ENCODE data around the gene CIAO3. TPM values are rescaled to one million over a fixed set of nuclear protein-coding genes. Genes with fewer than 3 reads are reported as not detected.

CIAO3 gene
- total RNA-seq, 6 donors from 2014 or later: 27.8 to 96.4 (median 33.1) TPM

DNA sequence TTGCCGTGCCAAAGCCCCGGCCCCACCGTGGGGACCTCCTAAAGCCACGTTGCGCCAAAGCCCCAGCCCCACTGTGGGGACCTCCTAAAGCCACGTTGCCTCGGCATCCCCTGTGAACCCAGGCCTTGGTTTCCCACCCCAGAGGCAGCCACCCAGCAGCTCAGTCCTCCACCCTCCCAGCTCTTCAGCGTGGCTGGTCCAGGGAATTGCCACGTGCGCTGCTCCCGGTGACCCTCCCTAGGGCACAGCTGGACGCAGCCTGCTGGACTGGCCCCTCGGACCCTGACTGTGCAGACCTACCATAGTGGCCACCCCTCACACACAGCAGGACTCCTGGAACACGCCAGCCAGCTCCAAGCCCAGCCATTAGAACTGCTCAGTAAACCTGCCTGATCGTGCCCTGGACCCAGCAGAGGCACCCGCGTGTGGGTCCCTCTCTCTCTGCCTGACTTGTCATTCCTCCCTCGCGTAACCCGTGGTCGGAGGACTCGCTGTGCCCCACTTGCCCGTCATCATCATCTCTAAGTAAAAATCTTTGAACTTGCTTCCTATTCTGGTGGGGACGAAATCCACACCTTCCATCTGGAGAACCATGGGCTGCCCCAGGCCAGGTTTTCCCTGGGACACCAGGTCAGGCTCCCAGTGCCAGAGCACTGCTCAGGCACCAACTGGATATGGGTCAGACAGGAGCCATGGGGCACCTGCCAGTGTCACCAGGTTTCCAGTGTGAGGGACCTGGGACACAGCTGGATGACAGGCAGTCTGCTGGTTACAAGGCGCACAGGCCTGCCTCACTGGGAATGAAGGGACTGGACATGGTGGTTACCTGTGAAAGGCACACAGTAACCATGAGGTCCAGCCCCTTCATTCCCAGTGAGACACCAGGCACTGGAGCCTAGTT lies 5.6 kb downstream of the CIAO3 start:
- Histone ChIP-seq H3K9me3 (no peaks in the 10 kb centered on the region), H3K4me3 (no peak overlapping the region), H3K36me3 (peaks cover 2 to 78% (median 45%) of the 10 kb centered on the region in 4 donors), H3K27me3 (no peaks in the 10 kb centered on the region), H3K4me1 (peaks cover 6 to 8% (median 8%) of the 10 kb centered on the region in 4 donors), H3K27ac (no peak overlapping the region)
- ATAC-seq (ENCODE audit: low FRiP score in 2 of 2) (no peak), DNase-seq (peak in 1 of 2 donors; percentile 71)
- no peak for TF ChIP-seq POLR2A (IDR thresholded peaks at IDR 0.05)
- TF ChIP-seq, protein P1, sequence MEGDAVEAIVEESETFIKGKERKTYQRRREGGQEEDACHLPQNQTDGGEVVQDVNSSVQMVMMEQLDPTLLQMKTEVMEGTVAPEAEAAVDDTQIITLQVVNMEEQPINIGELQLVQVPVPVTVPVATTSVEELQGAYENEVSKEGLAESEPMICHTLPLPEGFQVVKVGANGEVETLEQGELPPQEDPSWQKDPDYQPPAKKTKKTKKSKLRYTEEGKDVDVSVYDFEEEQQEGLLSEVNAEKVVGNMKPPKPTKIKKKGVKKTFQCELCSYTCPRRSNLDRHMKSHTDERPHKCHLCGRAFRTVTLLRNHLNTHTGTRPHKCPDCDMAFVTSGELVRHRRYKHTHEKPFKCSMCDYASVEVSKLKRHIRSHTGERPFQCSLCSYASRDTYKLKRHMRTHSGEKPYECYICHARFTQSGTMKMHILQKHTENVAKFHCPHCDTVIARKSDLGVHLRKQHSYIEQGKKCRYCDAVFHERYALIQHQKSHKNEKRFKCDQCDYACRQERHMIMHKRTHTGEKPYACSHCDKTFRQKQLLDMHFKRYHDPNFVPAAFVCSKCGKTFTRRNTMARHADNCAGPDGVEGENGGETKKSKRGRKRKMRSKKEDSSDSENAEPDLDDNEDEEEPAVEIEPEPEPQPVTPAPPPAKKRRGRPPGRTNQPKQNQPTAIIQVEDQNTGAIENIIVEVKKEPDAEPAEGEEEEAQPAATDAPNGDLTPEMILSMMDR (IDR thresholded peaks at IDR 0.05): no peak
- WGBS, 2 donors: 96 to 97% methylated on average over 16 to 24 of the region's 25 CpGs

DNA sequence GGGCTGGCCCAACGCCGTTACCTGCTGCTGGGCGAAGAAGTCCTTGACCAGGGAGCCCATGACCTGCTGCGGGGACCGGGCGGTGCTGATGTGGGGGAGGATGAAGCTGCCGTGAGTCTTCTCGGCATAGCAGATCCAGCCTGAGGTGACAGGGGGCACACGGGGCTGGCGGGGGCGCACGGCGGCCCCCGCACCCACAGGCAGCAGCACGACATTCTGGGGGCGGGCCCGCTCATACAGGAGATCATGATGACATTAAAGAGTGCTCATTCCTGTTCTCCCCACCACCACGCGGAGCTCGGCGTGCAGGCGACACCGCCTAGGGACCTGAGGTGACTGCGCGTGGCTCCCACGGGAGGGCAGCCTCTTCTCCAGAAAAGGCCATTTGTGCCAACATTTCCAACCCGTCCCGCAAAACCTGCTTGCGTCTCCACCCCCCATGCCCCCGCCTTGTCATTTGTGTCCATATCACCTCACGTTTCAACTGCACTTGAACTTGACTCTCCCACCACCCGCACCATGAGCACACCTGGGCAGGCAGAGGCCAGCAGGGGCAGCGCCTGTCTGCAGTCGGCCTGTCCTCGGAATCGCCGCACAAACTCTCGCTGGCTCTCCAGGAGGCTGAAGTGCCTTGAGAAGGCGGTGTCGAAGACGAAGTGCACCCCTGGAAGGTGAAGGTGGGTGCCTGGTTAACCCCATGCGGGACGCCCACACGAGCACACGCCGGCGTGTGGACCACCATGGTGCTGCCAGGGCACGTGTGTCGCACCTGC lies 6.4 kb downstream of the CIAO3 start:
- H3K4me3 ChIP-seq: no peak overlapping the region
- no peak for ATAC-seq (ENCODE audit: low FRiP score in 2 of 2)
- 94 to 95% methylated on average over 40 to 49 of the region's 49 CpGs for WGBS, 2 donors
- DNase-seq: peak in 1 of 2 donors; percentile 81
- H3K9me3 ChIP-seq: no peaks in the 10 kb centered on the region
- H3K27ac ChIP-seq: no peak overlapping the region
- peaks cover 2 to 79% (median 49%) of the 10 kb centered on the region in 4 donors for H3K36me3 ChIP-seq
- no peaks in the 10 kb centered on the region for H3K27me3 ChIP-seq
- TF ChIP-seq, protein P1 (IDR thresholded peaks at IDR 0.05): no peak
- TF ChIP-seq POLR2A (IDR thresholded peaks at IDR 0.05): no peak
- no peak for TF ChIP-seq EP300 (IDR thresholded peaks at IDR 0.05)
- no peak for TF ChIP-seq POLR2AphosphoS5 (IDR thresholded peaks at IDR 0.05)
- no peaks in the 10 kb centered on the region for H3K4me1 ChIP-seq

DNA sequence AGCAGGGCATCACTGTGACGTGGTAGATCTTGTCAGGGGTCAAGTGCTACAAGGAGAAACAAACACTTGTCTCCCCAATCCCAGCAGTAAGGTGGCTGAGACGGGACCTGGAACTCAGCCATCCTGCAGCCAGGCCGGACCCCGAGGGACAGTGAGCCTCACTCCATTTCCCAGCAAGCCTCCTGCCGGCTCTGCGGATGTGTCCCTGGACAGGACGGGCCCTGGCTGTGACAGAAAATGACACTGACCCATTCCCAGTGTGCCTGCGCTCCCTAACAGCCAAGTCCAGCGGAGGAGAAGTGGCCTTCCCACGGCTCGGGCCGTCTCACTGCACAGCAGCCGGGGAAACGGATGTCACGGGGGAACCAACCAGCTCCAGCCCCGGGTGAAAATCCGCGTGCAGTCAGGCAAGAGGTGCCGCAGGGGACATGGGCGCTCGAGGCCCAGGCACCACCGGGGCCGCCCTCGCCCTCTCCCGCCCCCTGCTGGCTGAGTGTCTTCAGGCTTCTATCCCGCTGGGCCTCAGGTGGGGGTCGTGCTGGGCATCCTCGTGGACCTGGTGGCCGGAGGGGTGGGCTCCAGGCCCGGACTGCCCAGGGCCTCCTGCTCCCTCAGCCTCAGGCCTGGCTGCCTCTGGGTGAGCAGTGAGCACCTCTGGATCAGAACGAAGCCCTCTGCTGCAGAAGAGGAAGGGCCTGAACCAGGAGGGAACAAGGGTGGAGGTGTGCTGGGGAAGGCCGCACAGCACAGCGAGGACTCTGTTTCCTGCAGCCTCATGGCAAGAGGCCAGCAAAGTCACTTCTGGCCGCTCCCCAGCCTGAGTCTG lies 7.2 kb downstream of the CIAO3 start:
- H3K27ac ChIP-seq: no peak overlapping the region
- WGBS, 2 donors: 92 to 98% methylated on average over 14 to 17 of the region's 34 CpGs
- peak in 1 of 2 donors; percentile 26 for ATAC-seq (ENCODE audit: low FRiP score in 2 of 2)
- peaks cover 2 to 77% (median 49%) of the 10 kb centered on the region in 4 donors for H3K36me3 ChIP-seq
- no peak overlapping the region for H3K4me3 ChIP-seq
- no peaks in the 10 kb centered on the region for H3K27me3 ChIP-seq
- peak in 1 of 2 donors; percentile 85 for DNase-seq
- TF ChIP-seq, protein P1 (IDR thresholded peaks at IDR 0.05): peak in 1 of 6 experiments; percentile 31
- TF ChIP-seq EP300 (IDR thresholded peaks at IDR 0.05): no peak
- no peak for TF ChIP-seq POLR2AphosphoS5 (IDR thresholded peaks at IDR 0.05)
- TF ChIP-seq POLR2A (IDR thresholded peaks at IDR 0.05): no peak
- H3K4me1 ChIP-seq: peaks cover 3 to 5% (median 4%) of the 10 kb centered on the region in 4 donors
- no peaks in the 10 kb centered on the region for H3K9me3 ChIP-seq

DNA sequence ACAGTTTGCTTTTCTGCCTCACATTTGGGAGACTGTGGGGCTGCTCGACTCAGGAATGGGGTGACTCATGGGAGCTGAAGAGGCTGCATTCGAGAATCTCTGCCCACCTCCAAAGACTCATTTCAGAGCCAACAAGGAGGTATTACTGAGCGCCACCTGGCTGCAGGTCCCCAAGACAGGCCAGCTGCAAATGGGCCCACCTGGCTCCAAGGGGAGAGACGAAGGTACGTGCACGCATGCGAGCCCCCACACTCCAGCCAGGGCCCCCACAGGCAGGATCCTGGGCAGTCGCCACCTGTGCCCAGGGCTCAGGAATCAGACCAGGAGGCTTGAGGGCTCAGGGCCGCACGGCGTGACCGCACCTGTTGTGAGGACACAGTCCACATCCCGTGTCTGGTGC lies 7.9 kb downstream of the CIAO3 start:
- DNase-seq: peak in 1 of 2 donors; percentile 77
- peaks cover 2 to 74% (median 49%) of the 10 kb centered on the region in 4 donors for H3K36me3 ChIP-seq
- H3K9me3 ChIP-seq: no peaks in the 10 kb centered on the region

More for the DNA sequence above, 7.9 kb downstream of the CIAO3 start:
- H3K4me1 ChIP-seq: peaks cover 9 to 12% (median 11%) of the 10 kb centered on the region in 4 donors
- no peak overlapping the region for H3K4me3 ChIP-seq
- peaks cover 0 to 5% (median 2%) of the 10 kb centered on the region in 4 donors for H3K27me3 ChIP-seq
- H3K27ac ChIP-seq: no peak overlapping the region
- no peak for ATAC-seq (ENCODE audit: low FRiP score in 2 of 2)
- WGBS, 2 donors: 78 to 90% methylated on average over 3 to 13 of the region's 13 CpGs
- TF ChIP-seq EP300 (IDR thresholded peaks at IDR 0.05) (no peak), POLR2AphosphoS5 (IDR thresholded peaks at IDR 0.05) (no peak), POLR2A (IDR thresholded peaks at IDR 0.05) (no peak)
- TF ChIP-seq, protein P1 (IDR thresholded peaks at IDR 0.05): no peak

Data from upper lobe of left lung (tissue), 6 donors.